HepG2 (cell line): ENCODE data around the gene PIGW. TPM values are rescaled to one million over a fixed set of nuclear protein-coding genes. Genes with fewer than 3 reads are reported as not detected.

Experiments
- BATF2 ChIP-seq: sonication (generic); formaldehyde crosslinking; IDR thresholded peaks from 2 replicates; pipeline ENCODE4 v1.8.0; 2022; ENCODE audit warnings: mild to moderate bottlenecking, missing genetic modification reagents, moderate library complexity
- CENPT ChIP-seq: sonication (generic); formaldehyde crosslinking; IDR thresholded peaks from 2 replicates; pipeline ENCODE4 v1.8.0; 2022; ENCODE audit warnings: low read depth, mild to moderate bottlenecking, moderate library complexity, missing genetic modification reagents
- CERS6 ChIP-seq: sonication (generic); formaldehyde crosslinking; IDR thresholded peaks from 2 replicates; pipeline ENCODE4 v1.5.0; 2020; ENCODE audit warnings: missing genetic modification reagents
- GABPA ChIP-seq, 2 experiments: IDR thresholded peaks; 2 replicates each; pipeline ENCODE4 v1.6.1; 2011 to 2016; ENCODE audit warnings: low read depth in 2 of 2, low read length in 1 of 2, missing biosample characterization in 1 of 2, missing genetic modification characterization in 1 of 2
- GATA4 ChIP-seq: sonication (generic); IDR thresholded peaks from 2 replicates; pipeline ENCODE4 v1.6.1; 2016; ENCODE audit warnings: antibody characterized with exemption, low read depth, borderline replicate concordance
- HNRNPK ChIP-seq: fragments of 200-400 bp; formaldehyde crosslinking; IDR thresholded peaks from 2 replicates; pipeline ENCODE4 v1.6.1; 2018; ENCODE audit warnings: low read length, low read depth, moderate library complexity, mild to moderate bottlenecking; ENCODE audit not compliant: poor library complexity, severe bottlenecking
- HNRNPLL ChIP-seq: fragments of 200-400 bp; formaldehyde crosslinking; IDR thresholded peaks from 2 replicates; pipeline ENCODE4 v1.6.1; 2017; ENCODE audit warnings: mild to moderate bottlenecking, low read depth, low read length; ENCODE audit not compliant: poor library complexity, severe bottlenecking
- KDM2A ChIP-seq: sonication (generic); formaldehyde crosslinking; IDR thresholded peaks from 2 replicates; pipeline ENCODE4 v1.4.0; 2020; ENCODE audit warnings: low read depth, missing genetic modification reagents, borderline replicate concordance
- MYC ChIP-seq: sonication (generic); formaldehyde crosslinking; IDR thresholded peaks from 2 replicates; pipeline ENCODE4 v1.9.0; 2021; ENCODE audit warnings: missing genetic modification reagents, borderline replicate concordance
- NAIF1 ChIP-seq: sonication (generic); formaldehyde crosslinking; IDR thresholded peaks from 2 replicates; pipeline ENCODE4 v1.5.0; 2020; ENCODE audit warnings: mild to moderate bottlenecking, missing genetic modification reagents, borderline replicate concordance
- PTBP1 ChIP-seq: fragments of 200-400 bp; formaldehyde crosslinking; IDR thresholded peaks from 2 replicates; pipeline ENCODE4 v1.6.1; 2018; ENCODE audit warnings: low read length, low read depth; ENCODE audit not compliant: poor library complexity, severe bottlenecking
- RARA ChIP-seq: IDR thresholded peaks from 2 replicates; pipeline ENCODE4 v1.6.1; 2016; ENCODE audit warnings: missing genetic modification reagents, missing compliant biosample characterization
- ZFP36L1 ChIP-seq: sonication (generic); formaldehyde crosslinking; IDR thresholded peaks from 2 replicates; pipeline ENCODE4 v1.8.0; 2022; ENCODE audit warnings: mild to moderate bottlenecking, missing genetic modification reagents, moderate library complexity
- ZNF331 ChIP-seq: sonication (generic); formaldehyde crosslinking; IDR thresholded peaks from 2 replicates; pipeline ENCODE4 v1.4.0; 2020; ENCODE audit warnings: missing genetic modification reagents
- ZNF407 ChIP-seq: sonication (generic); formaldehyde crosslinking; IDR thresholded peaks from one replicate; pipeline ENCODE4 v1.5.1; 2020; ENCODE audit warnings: mild to moderate bottlenecking, missing genetic modification reagents; ENCODE audit errors: not compliant biosample characterization
- ZNF547 ChIP-seq: sonication (generic); formaldehyde crosslinking; IDR thresholded peaks from 2 replicates; pipeline ENCODE4 v1.5.1; 2020; ENCODE audit warnings: mild to moderate bottlenecking, missing genetic modification reagents
- polyA plus RNA-seq, 8 experiments: library from polyadenylated mRNA; depleted of rRNA in 3 of 8; stranded (reverse) in 7 of 8; unstranded in 1 of 8; fragments of >200 nt; fragmentation: Illumina TruSeq in 4 of 8; extraction: Trizol in 4 of 8; gene quantifications; 2 replicates each; pipeline versions ENCODE4 v1.2.1 to v1.2.3, GENCODE V29; 2011 to 2016; ENCODE audit warnings: low read depth in 4 of 8, missing spikeins in 1 of 8, mixed read lengths in 1 of 8; ENCODE audit not compliant: insufficient read depth in 1 of 8
- total RNA-seq, 5 experiments: library from RNA; depleted of rRNA; stranded (reverse); fragments of >200 nt; fragmentation: Illumina TruSeq; extraction: Trizol; gene quantifications; 2 replicates each; pipeline ENCODE4 v1.2.3, GENCODE V29; 2016; ENCODE audit warnings: low read depth in 1 of 5

Gene PIGW
- total and polyA plus RNA-seq, 2 of the 13 experiments (the other 11 are each of a cell fraction or from before 2014, with no cell fraction given): 9.0 to 24.0 TPM

GRCh38 chr17:36544307-36545076 lies 9.7 kb downstream of the PIGW start, which contains the start of gene GGNBP2 (continued):
- TF ChIP-seq ZNF407: peak; percentile 64
- TF ChIP-seq ZFP36L1 (CRISPR knock-in tag): peak; percentile 27; the same call in 1 of the 2 replicates
- peak; percentile 30; the same call in 1 of the 2 replicates for TF ChIP-seq BATF2
- peak; percentile 42; the same call in 1 of the 2 replicates for TF ChIP-seq MYC
- no peak for TF ChIP-seq RARA (CRISPR knock-in tag)
- TF ChIP-seq HNRNPLL: peak; percentile 46
- no peak for TF ChIP-seq CERS6 (CRISPR knock-in tag)
- peak; percentile 15; the same call in 1 of the 2 replicates for TF ChIP-seq GATA4
- 0 out of 2 replicates have a peak, but pooled peaks have one; percentile 13 for TF ChIP-seq ZNF331 (CRISPR knock-in tag)
- no peak for TF ChIP-seq PTBP1
- TF ChIP-seq CENPT (CRISPR knock-in tag): peak; percentile 74; the same call in 1 of the 2 replicates
- TF ChIP-seq GABPA (IDR thresholded peaks at IDR 0.05; ENCODE audit: low read depth, low read length): no peak
- peak; percentile 9; the same call in 1 of the 2 replicates for TF ChIP-seq GABPA (CRISPR knock-in tag; IDR thresholded peaks at IDR 0.05; ENCODE audit: low read depth)
- TF ChIP-seq HNRNPK: peak; percentile 30
- peak; percentile 85 for TF ChIP-seq ZNF547
- TF ChIP-seq NAIF1 (CRISPR knock-in tag): no peak
- TF ChIP-seq KDM2A (CRISPR knock-in tag): peak; percentile 68; the same call in 1 of the 2 replicates
